SU-DHL-6 (cell line): ENCODE results near the gene MTMR11.
A peak's percentile ranks its signal among the peaks of the same experiment; 100 is the strongest.

ENCODE experiments used
- H2AFZ ChIP-seq: fragments of 200-600 bp; sonication (generic); 2 replicates; pipeline ENCODE4 v1.6.1; 2014; ENCODE audit warnings: low read depth, mild to moderate bottlenecking, moderate library complexity, mixed read lengths, antibody characterized with exemption, low read length; ENCODE audit not compliant: severe bottlenecking
- H3F3A ChIP-seq: fragments of 200-600 bp; shearing (Covaris generic); 2 replicates; pipeline ENCODE4 v1.6.0; 2016; ENCODE audit warnings: antibody characterized with exemption, mild to moderate bottlenecking; ENCODE audit not compliant: insufficient read depth
- H3K27ac ChIP-seq: fragments of 200-600 bp; sonication (generic); 2 replicates; pipeline ENCODE4 v1.5.1; 2016; ENCODE audit warnings: low read depth, mild to moderate bottlenecking, low read length, moderate library complexity, mixed read lengths
- H3K27me3 ChIP-seq: fragments of 200-600 bp; sonication (generic), shearing (Covaris generic); 2 replicates; pipeline ENCODE4 v1.6.0; 2014; ENCODE audit warnings: mild to moderate bottlenecking, low read length
- H3K36me3 ChIP-seq: fragments of 200-600 bp; sonication (generic); 2 replicates; pipeline ENCODE4 v1.6.1; 2014; ENCODE audit warnings: mild to moderate bottlenecking, low read length, mixed read lengths
- H3K4me2 ChIP-seq: fragments of 300-600, 200-600 bp; shearing (Covaris generic), sonication (generic); 2 replicates; pipeline ENCODE4 v1.6.0; 2014; ENCODE audit warnings: low read length, low read depth, mild to moderate bottlenecking; ENCODE audit not compliant: poor library complexity, severe bottlenecking
- H3K4me3 ChIP-seq: fragments of 200-600 bp; sonication (generic); 2 replicates; pipeline ENCODE4 v1.5.1; 2014; ENCODE audit warnings: antibody characterized with exemption, low read length, mild to moderate bottlenecking, mixed read lengths; ENCODE audit not compliant: insufficient read depth, poor library complexity, severe bottlenecking
- H3K79me2 ChIP-seq: fragments of 200-600 bp; sonication (generic); 2 replicates; pipeline ENCODE4 v1.6.1; 2014; ENCODE audit warnings: mild to moderate bottlenecking, low read length, moderate library complexity; ENCODE audit not compliant: insufficient read depth
- H3K9ac ChIP-seq: fragments of 200-600 bp; sonication (generic); 2 replicates; pipeline ENCODE4 v1.7.0; 2014; ENCODE audit warnings: mild to moderate bottlenecking, low read length
- H3K9me2 ChIP-seq: fragments of 200-600 bp; sonication (generic); replicated peaks from 2 replicates; pipeline ENCODE4 v1.6.1; 2014; ENCODE audit warnings: low read length; ENCODE audit not compliant: insufficient read depth
- H3K9me3 ChIP-seq: fragments of 200-600 bp; sonication (generic); 2 replicates; pipeline ENCODE4 v1.6.1; 2014; ENCODE audit warnings: low read length, mixed read lengths; ENCODE audit not compliant: insufficient read depth
- H4K20me1 ChIP-seq: fragments of 200-600 bp; sonication (generic); 2 replicates; pipeline ENCODE4 v1.6.1; 2014; ENCODE audit warnings: low read depth, mild to moderate bottlenecking, antibody characterized with exemption, low read length, moderate library complexity, mixed read lengths
- EZH2phosphoT487 ChIP-seq: fragments of 200-600 bp; sonication (generic), shearing (Covaris generic); conservative IDR thresholded peaks from 2 replicates; pipeline ENCODE4 v1.6.1; 2018; ENCODE audit warnings: mild to moderate bottlenecking, antibody characterized with exemption, low read length, moderate library complexity, mixed read lengths
- TF ChIP-seq, protein P1 (sequence below): fragments of 200-600 bp; sonication (generic); IDR thresholded peaks from one replicate; pipeline ENCODE4 v1.5.1; 2017; ENCODE audit warnings: antibody characterized with exemption, mild to moderate bottlenecking, low read length, moderate library complexity; ENCODE audit not compliant: insufficient read depth, poor library complexity, severe bottlenecking

Gene MTMR11

GRCh38 chr1:149929856-149930255 is 6.8 kb downstream of the MTMR11 start:
- Histone ChIP-seq H3K9me2 (no peaks in the 10 kb centered on the region), H3K79me2 (peaks cover 16% of the 10 kb centered on the region), H3K4me3 (no peak overlapping the region), H3K27ac (no peak overlapping the region), H3K36me3 (peaks cover 10% of the 10 kb centered on the region), H2AFZ (no peak overlapping the region), H3K9me3 (no peaks in the 10 kb centered on the region), H3K9ac (no peak overlapping the region), H3K27me3 (no peaks in the 10 kb centered on the region), H3F3A (peaks cover 5% of the 10 kb centered on the region; the same call in 1 of the 2 replicates), H3K4me2 (no peak overlapping the region), H4K20me1 (no peaks in the 10 kb centered on the region)
- TF ChIP-seq EZH2phosphoT487: no peak
- TF ChIP-seq, protein P1, sequence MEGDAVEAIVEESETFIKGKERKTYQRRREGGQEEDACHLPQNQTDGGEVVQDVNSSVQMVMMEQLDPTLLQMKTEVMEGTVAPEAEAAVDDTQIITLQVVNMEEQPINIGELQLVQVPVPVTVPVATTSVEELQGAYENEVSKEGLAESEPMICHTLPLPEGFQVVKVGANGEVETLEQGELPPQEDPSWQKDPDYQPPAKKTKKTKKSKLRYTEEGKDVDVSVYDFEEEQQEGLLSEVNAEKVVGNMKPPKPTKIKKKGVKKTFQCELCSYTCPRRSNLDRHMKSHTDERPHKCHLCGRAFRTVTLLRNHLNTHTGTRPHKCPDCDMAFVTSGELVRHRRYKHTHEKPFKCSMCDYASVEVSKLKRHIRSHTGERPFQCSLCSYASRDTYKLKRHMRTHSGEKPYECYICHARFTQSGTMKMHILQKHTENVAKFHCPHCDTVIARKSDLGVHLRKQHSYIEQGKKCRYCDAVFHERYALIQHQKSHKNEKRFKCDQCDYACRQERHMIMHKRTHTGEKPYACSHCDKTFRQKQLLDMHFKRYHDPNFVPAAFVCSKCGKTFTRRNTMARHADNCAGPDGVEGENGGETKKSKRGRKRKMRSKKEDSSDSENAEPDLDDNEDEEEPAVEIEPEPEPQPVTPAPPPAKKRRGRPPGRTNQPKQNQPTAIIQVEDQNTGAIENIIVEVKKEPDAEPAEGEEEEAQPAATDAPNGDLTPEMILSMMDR: no peak

- Histone ChIP-seq H3F3A (peaks cover 5% of the 10 kb centered on the region; the same call in 1 of the 2 replicates), H3K27ac (peak overlapping the region; percentile 74)
These were observed 8.3 kb downstream of the MTMR11 start for GRCh38 chr1:149928401-149928724.

GRCh38 chr1:149927563-149928400 is 8.9 kb downstream of the MTMR11 start, which contains the start of gene SF3B4:
TSS of gene SF3B4 (minus strand) at chr1:149927803. CDS start at chr1:149927759, 44 bp downstream.
- Histone ChIP-seq H3K9ac (peak within 1 kb of the TSS; percentile 71), H3K4me2 (peak within 1 kb of the TSS; percentile 90), H3K9me2 (no peaks in the 10 kb centered on the region), H3K4me3 (peak within 1 kb of the TSS; percentile 93), H3K36me3 (peaks cover 16% of the 10 kb centered on the region), H4K20me1 (no peaks in the 10 kb centered on the region), H3K27me3 (no peaks in the 10 kb centered on the region), H3K27ac (peak within 1 kb of the TSS; percentile 74), H3F3A (peaks cover 5% of the 10 kb centered on the region; the same call in 1 of the 2 replicates), H2AFZ (peak within 1 kb of the TSS; percentile 34), H3K79me2 (peaks cover 16% of the 10 kb centered on the region), H3K9me3 (no peaks in the 10 kb centered on the region)
- no peak for TF ChIP-seq EZH2phosphoT487
- TF ChIP-seq, protein P1: no peak

More at GRCh38 chr1:149928401-149928724, 8.3 kb downstream of the MTMR11 start:
- Histone ChIP-seq H3K4me3 (peak overlapping the region; percentile 93), H3K27me3 (no peaks in the 10 kb centered on the region), H3K9me3 (no peaks in the 10 kb centered on the region), H2AFZ (peak overlapping the region; percentile 17), H4K20me1 (no peaks in the 10 kb centered on the region), H3K36me3 (peaks cover 16% of the 10 kb centered on the region), H3K9me2 (no peaks in the 10 kb centered on the region), H3K4me2 (peak overlapping the region; percentile 90), H3K9ac (peak overlapping the region; percentile 71), H3K79me2 (peaks cover 16% of the 10 kb centered on the region)
- TF ChIP-seq, protein P1: no peak
- no peak for TF ChIP-seq EZH2phosphoT487
